HepG2 (cell line): ENCODE results near the gene QSOX2. TPM values are rescaled to one million over a fixed set of nuclear protein-coding genes. Genes with fewer than 3 reads are reported as not detected.

Experiments
- ATAC-seq: fragments of 200-7000 bp; cut with Tn5 transposase; 3 replicates; pipeline ENCODE4 v1.9.1; 2020; ENCODE audit warnings: mild to moderate bottlenecking, moderate library complexity
- BruUV-seq: library from RNA; stranded (reverse); fragments of 400-500 nt; replicated peaks from 2 replicates; lab custom pipeline; 2021; lab: Mats Ljungman, UMichigan
- CTCF ChIA-PET: fragments of 300-600 bp; formaldehyde crosslinking; extraction: SDS; loops from one replicate; lab custom pipeline; 2021; ENCODE audit warnings: low total read pairs, inconsistent platforms, low intra/inter-chr PET ratio; lab: Yijun Ruan, JAX
- POLR2A ChIA-PET: fragments of 350-600 bp; sonication (Branson Sonifier 250); formaldehyde crosslinking; loops from one replicate; lab custom pipeline; 2020; ENCODE audit warnings: antibody characterized with exemption, inconsistent platforms; lab: Yijun Ruan, JAX
- DNase-seq: peaks from one replicate; pipeline ENCODE4 v3.0.0-alpha.2; 2015; ENCODE audit warnings: low spot score
- FAIRE-seq: peaks from 3 replicates; lab custom pipeline; 2011; peaks lifted over from hg19 to GRCh38; lab: Jason Lieb, UNC
- H2AFZ ChIP-seq: one replicate; pipeline ENCODE4 v1.6.1; 2011; ENCODE audit warnings: low read length, inconsistent platforms
- H3K27ac ChIP-seq: fragments of 300-600 bp; 3 replicates; pipeline ENCODE4 v1.8.0; 2011; ENCODE audit warnings: mixed run types, mild to moderate bottlenecking, mixed read lengths, low read length, inconsistent platforms; ENCODE audit not compliant: insufficient read depth; ENCODE audit errors: extremely low read length
- H3K27me3 ChIP-seq, 2 experiments: fragments of 200-600 bp in 1 of 2; 2 replicates in 1 of 2; 3 replicates in 1 of 2; pipeline versions ENCODE4 v1.6.0 to v1.8.0; 2011; ENCODE audit warnings: low read length in 2 of 2, mild to moderate bottlenecking in 2 of 2, moderate library complexity in 2 of 2, inconsistent platforms in 1 of 2; ENCODE audit not compliant: insufficient read depth in 2 of 2, control insufficient read depth in 1 of 2
- H3K36me3 ChIP-seq, 2 experiments: fragments of 200-600 bp in 1 of 2; replicated peaks in 1 of 2; 2 replicates in 1 of 2; 3 replicates in 1 of 2; pipeline versions ENCODE4 v1.5.1 to v1.8.0; 2011; ENCODE audit warnings: low read length in 2 of 2, inconsistent platforms in 1 of 2; ENCODE audit not compliant: insufficient read depth in 2 of 2, control insufficient read depth in 1 of 2
- H3K4me1 ChIP-seq: 2 replicates; pipeline ENCODE4 v1.5.1; 2012; ENCODE audit warnings: low read length, inconsistent platforms; ENCODE audit not compliant: insufficient read depth
- H3K4me2 ChIP-seq: 2 replicates; pipeline ENCODE4 v1.6.0; 2011; ENCODE audit warnings: low read depth, low read length, inconsistent platforms
- H3K4me3 ChIP-seq, 3 experiments: fragments of 200-600 bp in 1 of 3; sonication (generic), shearing (Covaris generic) in 1 of 3; replicated peaks in 1 of 3; 2 replicates each; pipeline ENCODE4 v1.5.1; 2011 to 2016; ENCODE audit warnings: low read length in 3 of 3, inconsistent platforms in 2 of 3, low read depth in 2 of 3, mild to moderate bottlenecking in 2 of 3, control low read depth in 1 of 3, mixed read lengths in 1 of 3; ENCODE audit not compliant: insufficient read depth in 1 of 3
- H3K79me2 ChIP-seq: one replicate; pipeline ENCODE4 v1.6.1; 2011; ENCODE audit warnings: low read length, inconsistent platforms; ENCODE audit not compliant: insufficient read depth
- H3K9ac ChIP-seq: 2 replicates; pipeline ENCODE4 v1.6.0; 2011; ENCODE audit warnings: mild to moderate bottlenecking, low read depth, low read length, inconsistent platforms; ENCODE audit not compliant: insufficient read depth
- H3K9me3 ChIP-seq: 2 replicates; pipeline ENCODE4 v1.5.1; 2012; ENCODE audit warnings: mild to moderate bottlenecking, low read length
- H4K20me1 ChIP-seq: 2 replicates; pipeline ENCODE4 v1.6.0; 2011; ENCODE audit warnings: inconsistent platforms, mild to moderate bottlenecking, low read length, moderate library complexity; ENCODE audit not compliant: insufficient read depth
- AGO1 ChIP-seq: fragments of 200-400 bp; formaldehyde crosslinking; IDR thresholded peaks from 2 replicates; pipeline ENCODE4 v1.6.1; 2017; ENCODE audit warnings: mild to moderate bottlenecking, low read depth, low read length, moderate library complexity; ENCODE audit not compliant: poor library complexity, severe bottlenecking
- DNMT3B ChIP-seq: conservative IDR thresholded peaks from 2 replicates; pipeline ENCODE4 v1.6.1; 2016; ENCODE audit warnings: missing biosample characterization, control low read depth
- IRF2 ChIP-seq: IDR thresholded peaks from 2 replicates; pipeline ENCODE4 v1.6.1; 2018; ENCODE audit warnings: missing genetic modification reagents, missing compliant biosample characterization
- MBD4 ChIP-seq: IDR thresholded peaks from 2 replicates; pipeline ENCODE4 v1.6.1; 2012; ENCODE audit warnings: low read length, inconsistent platforms, borderline replicate concordance
- MEIS2 ChIP-seq: sonication (generic); formaldehyde crosslinking; IDR thresholded peaks from 2 replicates; pipeline ENCODE4 v1.9.0; 2021; ENCODE audit warnings: mild to moderate bottlenecking, missing genetic modification reagents
- NCOA1 ChIP-seq: sonication (generic); formaldehyde crosslinking; IDR thresholded peaks from 2 replicates; pipeline ENCODE4 v1.9.0; 2021; ENCODE audit warnings: missing genetic modification reagents
- PHF21A ChIP-seq: sonication (generic); formaldehyde crosslinking; IDR thresholded peaks from 2 replicates; pipeline ENCODE4 v1.5.0; 2020; ENCODE audit warnings: mild to moderate bottlenecking, missing genetic modification reagents
- RAD51 ChIP-seq: fragments of 450-650 bp; IDR thresholded peaks from 2 replicates; pipeline ENCODE4 v1.6.1; 2016; ENCODE audit warnings: borderline replicate concordance
- TAF15 ChIP-seq: fragments of 200-400 bp; formaldehyde crosslinking; IDR thresholded peaks from one replicate; pipeline ENCODE4 v1.6.1; 2018; ENCODE audit warnings: mild to moderate bottlenecking, low read depth, low read length; ENCODE audit not compliant: poor library complexity, severe bottlenecking
- TEF ChIP-seq: sonication (generic); formaldehyde crosslinking; IDR thresholded peaks from 2 replicates; pipeline ENCODE4 v1.5.0; 2020; ENCODE audit warnings: missing genetic modification reagents
- THAP8 ChIP-seq: sonication (generic); formaldehyde crosslinking; IDR thresholded peaks from 2 replicates; pipeline ENCODE4 v1.5.1; 2020; ENCODE audit warnings: missing genetic modification reagents, mild to moderate bottlenecking, borderline replicate concordance
- ZFP62 ChIP-seq: sonication (generic); formaldehyde crosslinking; IDR thresholded peaks from 2 replicates; pipeline ENCODE4 v1.4.0; 2020; ENCODE audit warnings: missing genetic modification reagents
- ZNF256 ChIP-seq: sonication (generic); formaldehyde crosslinking; conservative IDR thresholded peaks from 2 replicates; pipeline ENCODE4 v1.4.0; 2020; ENCODE audit warnings: missing genetic modification reagents
- ZNF326 ChIP-seq: sonication (generic); formaldehyde crosslinking; IDR thresholded peaks from 2 replicates; pipeline ENCODE4 v1.4.0; 2020; ENCODE audit warnings: missing genetic modification reagents, borderline replicate concordance
- ZNF562 ChIP-seq: sonication (generic); formaldehyde crosslinking; IDR thresholded peaks from 2 replicates; pipeline ENCODE4 v1.8.0; 2022; ENCODE audit warnings: missing genetic modification reagents, borderline replicate concordance
- ZNF674 ChIP-seq: sonication (generic); formaldehyde crosslinking; IDR thresholded peaks from 2 replicates; pipeline ENCODE4 v1.5.0; 2020; ENCODE audit warnings: low read depth, mild to moderate bottlenecking, missing genetic modification reagents
- WGBS: methylation state at CpG from one replicate; pipeline ENCODE4 v1.1.6; 2017; ENCODE audit warnings: low lambda C conversion rate; 5-methylcytosine and 5-hydroxymethylcytosine counted together
- in situ Hi-C: cut with HindIII; loops from 2 replicates; pipeline ENCODE4 v1.10.0; 2017; ENCODE audit warnings: low pct_unique_long_range_greater_than_20kb; ENCODE audit not compliant: extremely low pct_ligation_motif_present
- intact Hi-C: fragments of 100-400 bp; cut with micrococcal nuclease; formaldehyde crosslinking; loops from one replicate; pipeline ENCODE4 v1.10.0; 2022; ENCODE audit not compliant: unreplicated experiment
- polyA plus RNA-seq, 8 experiments: library from polyadenylated mRNA; depleted of rRNA in 3 of 8; stranded (reverse) in 7 of 8; unstranded in 1 of 8; fragments of >200 nt; fragmentation: Illumina TruSeq in 4 of 8; extraction: Trizol in 4 of 8; gene quantifications; 2 replicates each; pipeline versions ENCODE4 v1.2.1 to v1.2.3, GENCODE V29; 2011 to 2016; ENCODE audit warnings: low read depth in 4 of 8, missing spikeins in 1 of 8, mixed read lengths in 1 of 8; ENCODE audit not compliant: insufficient read depth in 1 of 8
- total RNA-seq, 5 experiments: library from RNA; depleted of rRNA; stranded (reverse); fragments of >200 nt; fragmentation: Illumina TruSeq; extraction: Trizol; gene quantifications; 2 replicates each; pipeline ENCODE4 v1.2.3, GENCODE V29; 2016; ENCODE audit warnings: low read depth in 1 of 5

The QSOX2 gene
- total and polyA plus RNA-seq, 2 of the 13 experiments (the other 11 are each of a cell fraction or from before 2014, with no cell fraction given), result 27.1 to 42.1 TPM

GRCh38 chr9:136247551-136247916, 1.9 kb upstream of the QSOX2 start:
- no TSS peak for BruUV-seq
- DNase-seq (no peak), FAIRE-seq (no peak), ATAC-seq (no peak)
- intact Hi-C loops, result loop anchor here (5.0 kb wide), 2 partner anchors 380 to 1730 kb away; no protein-coding TSS in a partner anchor
- H3K9ac ChIP-seq, result no peak overlapping the region
- ChIA-PET POLR2A (no interaction called here), CTCF (no interaction called here)
- H3K4me3 ChIP-seq, result no peak overlapping the region
- H3K27me3 ChIP-seq, result peaks cover 16 to 54% of the 10 kb centered on the region in 2 experiments
- peaks cover 12% of the 10 kb centered on the region for H4K20me1 ChIP-seq
- 21% methylated on average over 4 of the region's 9 CpGs for WGBS
- TF ChIP-seq DNMT3B (no peak), ZNF326 (CRISPR knock-in tag) (no peak), ZNF256 (CRISPR knock-in tag) (no peak), IRF2 (CRISPR knock-in tag) (no peak), RAD51 (no peak), TAF15 (no peak), ZFP62 (no peak), MEIS2 (CRISPR knock-in tag) (no peak), ZNF674 (no peak), NCOA1 (no peak), TEF (CRISPR knock-in tag) (no peak), PHF21A (CRISPR knock-in tag) (no peak), AGO1 (no peak), ZNF562 (CRISPR knock-in tag) (no peak), MBD4 (no peak), THAP8 (no peak)
- peaks cover 22% of the 10 kb centered on the region for H3K79me2 ChIP-seq
- no peaks in the 10 kb centered on the region for H3K9me3 ChIP-seq
- in situ Hi-C loops, result no loop called here
- no peak overlapping the region for H3K4me2 ChIP-seq
- peaks cover 47% of the 10 kb centered on the region for H3K4me1 ChIP-seq
- no peak overlapping the region for H3K27ac ChIP-seq
- H2AFZ ChIP-seq, result no peak overlapping the region
- no peaks in the 10 kb centered on the region for H3K36me3 ChIP-seq
